Tibial artery (tissue), 4 donors: ENCODE results near the gene MAS1L.

Source experiments
- DNase-seq, 2 donors: peaks; one replicate each; pipeline ENCODE4 v3.0.0-alpha.2; 2019
- H3K27ac ChIP-seq, 2 donors: fragments of 200-600 bp; sonication (generic) in 1 of 2; 1 replicate in 1 of 2; 2 replicates in 1 of 2; pipeline ENCODE4 v1.5.1; 2018 to 2019; ENCODE audit warnings: mild to moderate bottlenecking in 1 of 2
- H3K27me3 ChIP-seq, 2 donors: fragments of 200-600 bp; sonication (generic) in 1 of 2; one replicate each; pipeline versions ENCODE4 v1.5.1 to v1.6.0; 2016 to 2019
- H3K36me3 ChIP-seq, 3 donors: fragments of 200-600 bp; sonication (generic) in 2 of 3; one replicate each; pipeline ENCODE4 v1.5.1; 2016 to 2019; ENCODE audit warnings: mild to moderate bottlenecking in 2 of 3
- H3K4me1 ChIP-seq, 4 donors: fragments of 200-600 bp; sonication (generic) in 2 of 4; 1 replicate in 3 of 4; 2 replicates in 1 of 4; pipeline ENCODE4 v1.5.1; 2016 to 2019
- H3K4me3 ChIP-seq, 2 donors: fragments of 200-600 bp; sonication (generic) in 1 of 2; 1 replicate in 1 of 2; 2 replicates in 1 of 2; pipeline ENCODE4 v1.5.1; 2018 to 2019; ENCODE audit warnings: mild to moderate bottlenecking in 2 of 2
- H3K9me3 ChIP-seq, 3 donors: fragments of 200-600 bp; sonication (generic) in 1 of 3; one replicate each; pipeline ENCODE4 v1.5.1; 2016 to 2019
- CTCF ChIP-seq, 2 experiments: fragments of 200-600 bp in 1 of 2; fragments of 450-650 bp in 1 of 2; IDR thresholded peaks; one replicate each; pipeline ENCODE4 v1.5.1; 2017 to 2019; ENCODE audit warnings: antibody characterized with exemption in 2 of 2, mild to moderate bottlenecking in 1 of 2, moderate library complexity in 1 of 2
- intact Hi-C: fragments of 100-400 bp; cut with DNase I; formaldehyde crosslinking; loops from one replicate; pipeline ENCODE4 v1.15.0; 2023; ENCODE audit warnings: low total_unique reads

The MAS1L gene

GRCh38 chr6:29496961-29497360 lies 9.2 kb upstream of the MAS1L start:
- Histone ChIP-seq H3K4me3 (no peak overlapping the region), H3K27ac (no peak overlapping the region), H3K36me3 (no peaks in the 10 kb centered on the region), H3K27me3 (peaks cover 0 to 6% of the 10 kb centered on the region in 2 donors), H3K4me1 (no peaks in the 10 kb centered on the region), H3K9me3 (no peaks in the 10 kb centered on the region)
- TF ChIP-seq CTCF (IDR thresholded peaks at IDR 0.05): no peak
- no peak for DNase-seq
- intact Hi-C loops: no loop called here

- DNase-seq: no peak
- intact Hi-C loops: no loop called here
- H3K4me3 ChIP-seq: no peak overlapping the region
- no peaks in the 10 kb centered on the region for H3K9me3 ChIP-seq
- no peak overlapping the region for H3K27ac ChIP-seq
- no peaks in the 10 kb centered on the region for H3K36me3 ChIP-seq
- H3K27me3 ChIP-seq: no peaks in the 10 kb centered on the region
- no peaks in the 10 kb centered on the region for H3K4me1 ChIP-seq
- no peak for TF ChIP-seq CTCF (IDR thresholded peaks at IDR 0.05)
These were observed 7.8 kb upstream of the MAS1L start for GRCh38 chr6:29495571-29495970.

- H3K4me3 ChIP-seq: no peak overlapping the region
- H3K9me3 ChIP-seq: no peaks in the 10 kb centered on the region
- no peak overlapping the region for H3K27ac ChIP-seq
- no peaks in the 10 kb centered on the region for H3K36me3 ChIP-seq
- intact Hi-C loops: no loop called here
- no peak for TF ChIP-seq CTCF (IDR thresholded peaks at IDR 0.05)
- no peak for DNase-seq
- H3K4me1 ChIP-seq: no peaks in the 10 kb centered on the region
- H3K27me3 ChIP-seq: no peaks in the 10 kb centered on the region
These were observed 6.4 kb upstream of the MAS1L start for GRCh38 chr6:29494131-29494530.

GRCh38 chr6:29493261-29493660 lies 5.5 kb upstream of the MAS1L start:
- H3K27me3 ChIP-seq: no peaks in the 10 kb centered on the region
- no peak overlapping the region for H3K4me3 ChIP-seq
- H3K27ac ChIP-seq: no peak overlapping the region
- no peaks in the 10 kb centered on the region for H3K9me3 ChIP-seq
- H3K36me3 ChIP-seq: no peaks in the 10 kb centered on the region
- no peaks in the 10 kb centered on the region for H3K4me1 ChIP-seq
- TF ChIP-seq CTCF (IDR thresholded peaks at IDR 0.05): no peak
- intact Hi-C loops: no loop called here
- DNase-seq: no peak

GRCh38 chr6:29491574-29491973 lies 3.8 kb upstream of the MAS1L start:
- DNase-seq: no peak
- no peaks in the 10 kb centered on the region for H3K4me1 ChIP-seq
- H3K4me3 ChIP-seq: no peak overlapping the region
- H3K9me3 ChIP-seq: no peaks in the 10 kb centered on the region
- intact Hi-C loops: no loop called here
- no peak overlapping the region for H3K27ac ChIP-seq
- no peak for TF ChIP-seq CTCF (IDR thresholded peaks at IDR 0.05)
- no peaks in the 10 kb centered on the region for H3K27me3 ChIP-seq
- H3K36me3 ChIP-seq: no peaks in the 10 kb centered on the region

- no peaks in the 10 kb centered on the region for H3K36me3 ChIP-seq
- H3K4me1 ChIP-seq: no peaks in the 10 kb centered on the region
- H3K27ac ChIP-seq: no peak overlapping the region
- intact Hi-C loops: no loop called here
- TF ChIP-seq CTCF (IDR thresholded peaks at IDR 0.05): no peak
- no peaks in the 10 kb centered on the region for H3K9me3 ChIP-seq
- H3K4me3 ChIP-seq: no peak overlapping the region
- no peaks in the 10 kb centered on the region for H3K27me3 ChIP-seq
- DNase-seq: no peak
These were observed 2.8 kb upstream of the MAS1L start for GRCh38 chr6:29490552-29490951.
